ENCODE results near the gene FASTK. TPM values are rescaled to one million over a fixed set of nuclear protein-coding genes. Genes with fewer than 3 reads are reported as not detected.

Gene FASTK
- total and polyA plus RNA-seq, 2 of the 4 experiments (the other 2 are of a cell fraction), result 53.8 to 115 TPM

DNA sequence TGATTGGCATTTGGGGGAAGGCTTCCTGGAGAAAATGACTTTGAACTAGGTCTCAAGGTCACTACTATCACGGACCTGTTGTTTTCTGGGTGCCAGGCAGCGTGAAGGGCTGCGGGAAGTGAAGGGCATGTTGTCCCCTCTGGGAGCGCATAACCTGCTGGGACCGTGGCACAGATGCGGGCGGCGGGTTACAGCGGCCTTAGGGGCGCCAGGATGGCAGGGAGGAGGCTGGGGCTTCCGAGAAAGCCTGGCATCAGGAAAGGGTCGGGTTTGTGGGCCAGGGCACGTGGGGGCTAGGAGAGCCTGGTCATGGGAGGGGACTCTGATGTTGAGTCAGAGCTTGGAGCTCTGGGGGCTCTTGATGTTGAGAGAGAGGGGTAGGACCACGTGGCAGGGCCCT is 15.1 kb downstream of the FASTK start:
- Histone ChIP-seq H2BK15ac (ENCODE audit: low read depth, low read length) (no peak overlapping the region), H2AFZ (replicated peaks; ENCODE audit: low read length, poor library complexity) (no peak overlapping the region), H4K5ac (ENCODE audit: low read depth, low read length) (no peak overlapping the region), H2AK5ac (ENCODE audit: low read depth, low read length) (no peak overlapping the region), H2BK5ac (ENCODE audit: low read depth, low read length, poor library complexity, severe bottlenecking) (no peak overlapping the region), H3K4me3 (ENCODE audit: insufficient read depth, low read depth, low read length) (no peak overlapping the region), H4K91ac (ENCODE audit: insufficient read depth, low read depth, low read length) (no peak overlapping the region), H3K23ac (ENCODE audit: low read depth, low read length) (no peak overlapping the region), H2BK120ac (ENCODE audit: low read depth, low read length) (no peak overlapping the region), H2BK20ac (ENCODE audit: low read depth, low read length) (no peak overlapping the region), H2AK9ac (replicated peaks; ENCODE audit: low read depth, low read length, poor library complexity) (no peak overlapping the region), H3K27me3 (ENCODE audit: control insufficient read depth, insufficient read depth, low read length) (no peaks in the 10 kb centered on the region), H3K36me3 (ENCODE audit: control insufficient read depth, insufficient read depth, low read length) (peaks cover 56% of the 10 kb centered on the region), H3K4me2 (ENCODE audit: low read depth, low read length) (no peak overlapping the region), H3K14ac (replicated peaks; ENCODE audit: low read depth, low read length) (no peak overlapping the region), H3K9me3 (ENCODE audit: control insufficient read depth, insufficient read depth, low read length) (no peaks in the 10 kb centered on the region), H4K20me1 (ENCODE audit: insufficient read depth, low read length) (peaks cover 32% of the 10 kb centered on the region), H3K79me1 (ENCODE audit: low read depth in 1 of 2, low read length in 2 of 2) (peaks cover 24 to 57% of the 10 kb centered on the region in 2 experiments), H3K4me1 (ENCODE audit: control insufficient read depth, insufficient read depth, low read length) (peaks cover 32% of the 10 kb centered on the region), H3K9ac (ENCODE audit: low read depth, low read length) (no peak overlapping the region), H4K8ac (ENCODE audit: low read depth in 2 of 2, low read length in 2 of 2) (no peak overlapping the region), H3K18ac (ENCODE audit: low read depth, low read length) (no peak overlapping the region), H3K9me1 (ENCODE audit: insufficient read depth, low read length) (peaks cover 8% of the 10 kb centered on the region; the same call in 1 of the 2 replicates), H3K56ac (ENCODE audit: extremely low read depth, insufficient read depth, low read length) (no peak overlapping the region), H3K27ac (ENCODE audit: insufficient read depth, low read length) (no peak overlapping the region), H3K4ac (ENCODE audit: low read depth, low read length) (no peak overlapping the region)
- in situ Hi-C loops (cut with MboI; ENCODE audit: low sequenced_read_pairs) (no loop called here), intact Hi-C loops (cut with micrococcal nuclease) (no loop called here), dilution Hi-C loops (cut with HindIII; ENCODE audit: low sequenced_read_pairs, unreplicated experiment) (no loop called here)
- ChIA-PET POLR2A (ENCODE audit: unreplicated experiment) (no interaction called here), CTCF (no interaction called here)
- ATAC-seq (ENCODE audit: low read depth) (no peak), DNase-seq (no peak)
- WGBS, 2 experiments (ENCODE audit: extremely low coverage in 2 of 2, insufficient read length in 1 of 2), result 88% methylated on average over 11 of the region's 14 CpGs; no CpG with 5 or more reads in 1 of the 2 experiments
- TF ChIP-seq MAFK (IDR thresholded peaks at IDR 0.05; ENCODE audit: low read depth, low read length) (no peak), FOS (IDR thresholded peaks at IDR 0.05; ENCODE audit: low read depth, low read length) (no peak), SMC3 (IDR thresholded peaks at IDR 0.05; ENCODE audit: low read depth, low read length) (no peak), RFX5 (IDR thresholded peaks at IDR 0.05; ENCODE audit: low read depth, low read length) (no peak), POLR2A (IDR thresholded peaks at IDR 0.05; ENCODE audit: low read depth, low read length) (no peak), RAD21 (IDR thresholded peaks at IDR 0.05; ENCODE audit: low read length) (no peak), MXI1 (IDR thresholded peaks at IDR 0.05; ENCODE audit: borderline replicate concordance, low read depth, low read length) (no peak), MAZ (IDR thresholded peaks at IDR 0.05; ENCODE audit: borderline replicate concordance, low read depth, low read length) (no peak), RCOR1 (IDR thresholded peaks at IDR 0.05; ENCODE audit: insufficient replicate concordance, low read length) (no peak), BHLHE40 (IDR thresholded peaks at IDR 0.05; ENCODE audit: low read depth, low read length) (no peak), CHD1 (IDR thresholded peaks at IDR 0.05; ENCODE audit: low read depth, low read length) (no peak), NFE2L2 (IDR thresholded peaks at IDR 0.05; ENCODE audit: low read depth, low read length) (no peak), CEBPB (IDR thresholded peaks at IDR 0.05; ENCODE audit: low read depth, low read length) (no peak)
- TF ChIP-seq, protein P1, sequence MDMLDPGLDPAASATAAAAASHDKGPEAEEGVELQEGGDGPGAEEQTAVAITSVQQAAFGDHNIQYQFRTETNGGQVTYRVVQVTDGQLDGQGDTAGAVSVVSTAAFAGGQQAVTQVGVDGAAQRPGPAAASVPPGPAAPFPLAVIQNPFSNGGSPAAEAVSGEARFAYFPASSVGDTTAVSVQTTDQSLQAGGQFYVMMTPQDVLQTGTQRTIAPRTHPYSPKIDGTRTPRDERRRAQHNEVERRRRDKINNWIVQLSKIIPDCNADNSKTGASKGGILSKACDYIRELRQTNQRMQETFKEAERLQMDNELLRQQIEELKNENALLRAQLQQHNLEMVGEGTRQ (IDR thresholded peaks at IDR 0.05; ENCODE audit: low read depth, low read length), result no peak
- TF ChIP-seq, protein P2, sequence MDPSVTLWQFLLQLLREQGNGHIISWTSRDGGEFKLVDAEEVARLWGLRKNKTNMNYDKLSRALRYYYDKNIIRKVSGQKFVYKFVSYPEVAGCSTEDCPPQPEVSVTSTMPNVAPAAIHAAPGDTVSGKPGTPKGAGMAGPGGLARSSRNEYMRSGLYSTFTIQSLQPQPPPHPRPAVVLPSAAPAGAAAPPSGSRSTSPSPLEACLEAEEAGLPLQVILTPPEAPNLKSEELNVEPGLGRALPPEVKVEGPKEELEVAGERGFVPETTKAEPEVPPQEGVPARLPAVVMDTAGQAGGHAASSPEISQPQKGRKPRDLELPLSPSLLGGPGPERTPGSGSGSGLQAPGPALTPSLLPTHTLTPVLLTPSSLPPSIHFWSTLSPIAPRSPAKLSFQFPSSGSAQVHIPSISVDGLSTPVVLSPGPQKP (IDR thresholded peaks at IDR 0.05; ENCODE audit: borderline replicate concordance, low read depth, low read length), result no peak
- TF ChIP-seq, protein P3, sequence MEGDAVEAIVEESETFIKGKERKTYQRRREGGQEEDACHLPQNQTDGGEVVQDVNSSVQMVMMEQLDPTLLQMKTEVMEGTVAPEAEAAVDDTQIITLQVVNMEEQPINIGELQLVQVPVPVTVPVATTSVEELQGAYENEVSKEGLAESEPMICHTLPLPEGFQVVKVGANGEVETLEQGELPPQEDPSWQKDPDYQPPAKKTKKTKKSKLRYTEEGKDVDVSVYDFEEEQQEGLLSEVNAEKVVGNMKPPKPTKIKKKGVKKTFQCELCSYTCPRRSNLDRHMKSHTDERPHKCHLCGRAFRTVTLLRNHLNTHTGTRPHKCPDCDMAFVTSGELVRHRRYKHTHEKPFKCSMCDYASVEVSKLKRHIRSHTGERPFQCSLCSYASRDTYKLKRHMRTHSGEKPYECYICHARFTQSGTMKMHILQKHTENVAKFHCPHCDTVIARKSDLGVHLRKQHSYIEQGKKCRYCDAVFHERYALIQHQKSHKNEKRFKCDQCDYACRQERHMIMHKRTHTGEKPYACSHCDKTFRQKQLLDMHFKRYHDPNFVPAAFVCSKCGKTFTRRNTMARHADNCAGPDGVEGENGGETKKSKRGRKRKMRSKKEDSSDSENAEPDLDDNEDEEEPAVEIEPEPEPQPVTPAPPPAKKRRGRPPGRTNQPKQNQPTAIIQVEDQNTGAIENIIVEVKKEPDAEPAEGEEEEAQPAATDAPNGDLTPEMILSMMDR (conservative IDR thresholded peaks at IDR 0.05; ENCODE audit: low read depth, low read length), result no peak
- no TSS peak for BruUV-seq (replicated peaks)
